AG09319 (cell line): ENCODE measurements around the gene LSS.
"Not testable (repeated sequence)": the region's sequence is repeated elsewhere in the genome, so short reads cannot be mapped to it uniquely, and the experiment has no call there.

ENCODE experiments used
- DNase-seq: peaks from one replicate; pipeline ENCODE4 v3.0.0-alpha.2; 2010; ENCODE audit warnings: low read depth; ENCODE audit errors: extremely low read depth
- TF ChIP-seq, protein P1 (sequence below): IDR thresholded peaks from 2 replicates; pipeline ENCODE4 v1.5.1; 2011; ENCODE audit warnings: low read depth, mild to moderate bottlenecking, inconsistent platforms, low read length, moderate library complexity

LSS gene

DNA sequence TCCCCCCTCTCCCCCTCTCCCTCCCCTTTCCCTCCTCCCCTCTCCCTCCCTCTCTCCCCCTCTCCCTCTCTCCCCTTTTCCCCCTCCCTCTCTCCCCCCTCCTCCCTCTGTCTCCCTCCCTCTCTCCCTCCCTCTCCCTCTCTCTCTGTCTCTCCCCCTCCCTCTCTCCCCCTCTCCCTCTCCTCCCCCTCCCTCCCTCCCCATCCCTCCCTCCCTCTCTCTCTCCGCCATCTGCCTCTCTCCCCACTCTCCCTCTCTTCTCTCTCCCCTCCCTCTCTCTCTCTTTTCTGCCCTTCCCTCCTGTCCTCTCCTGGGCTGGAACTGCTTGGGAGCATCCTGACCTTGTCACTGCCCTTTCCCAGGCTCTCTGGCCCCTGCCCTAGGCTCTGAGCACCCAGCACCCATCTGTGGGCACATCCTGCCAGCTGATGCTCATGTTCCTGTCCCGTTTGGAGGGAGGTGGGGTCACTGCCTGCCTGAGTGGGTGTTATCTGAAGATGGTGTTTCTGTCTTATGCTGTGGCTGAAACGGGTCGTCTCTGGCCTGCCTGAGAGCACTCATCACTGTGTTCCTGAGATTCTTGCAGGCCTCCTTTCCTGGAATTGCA, 84.0 kb downstream of the LSS start:
- no peak for DNase-seq
- TF ChIP-seq, protein P1, sequence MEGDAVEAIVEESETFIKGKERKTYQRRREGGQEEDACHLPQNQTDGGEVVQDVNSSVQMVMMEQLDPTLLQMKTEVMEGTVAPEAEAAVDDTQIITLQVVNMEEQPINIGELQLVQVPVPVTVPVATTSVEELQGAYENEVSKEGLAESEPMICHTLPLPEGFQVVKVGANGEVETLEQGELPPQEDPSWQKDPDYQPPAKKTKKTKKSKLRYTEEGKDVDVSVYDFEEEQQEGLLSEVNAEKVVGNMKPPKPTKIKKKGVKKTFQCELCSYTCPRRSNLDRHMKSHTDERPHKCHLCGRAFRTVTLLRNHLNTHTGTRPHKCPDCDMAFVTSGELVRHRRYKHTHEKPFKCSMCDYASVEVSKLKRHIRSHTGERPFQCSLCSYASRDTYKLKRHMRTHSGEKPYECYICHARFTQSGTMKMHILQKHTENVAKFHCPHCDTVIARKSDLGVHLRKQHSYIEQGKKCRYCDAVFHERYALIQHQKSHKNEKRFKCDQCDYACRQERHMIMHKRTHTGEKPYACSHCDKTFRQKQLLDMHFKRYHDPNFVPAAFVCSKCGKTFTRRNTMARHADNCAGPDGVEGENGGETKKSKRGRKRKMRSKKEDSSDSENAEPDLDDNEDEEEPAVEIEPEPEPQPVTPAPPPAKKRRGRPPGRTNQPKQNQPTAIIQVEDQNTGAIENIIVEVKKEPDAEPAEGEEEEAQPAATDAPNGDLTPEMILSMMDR = no peak

DNA sequence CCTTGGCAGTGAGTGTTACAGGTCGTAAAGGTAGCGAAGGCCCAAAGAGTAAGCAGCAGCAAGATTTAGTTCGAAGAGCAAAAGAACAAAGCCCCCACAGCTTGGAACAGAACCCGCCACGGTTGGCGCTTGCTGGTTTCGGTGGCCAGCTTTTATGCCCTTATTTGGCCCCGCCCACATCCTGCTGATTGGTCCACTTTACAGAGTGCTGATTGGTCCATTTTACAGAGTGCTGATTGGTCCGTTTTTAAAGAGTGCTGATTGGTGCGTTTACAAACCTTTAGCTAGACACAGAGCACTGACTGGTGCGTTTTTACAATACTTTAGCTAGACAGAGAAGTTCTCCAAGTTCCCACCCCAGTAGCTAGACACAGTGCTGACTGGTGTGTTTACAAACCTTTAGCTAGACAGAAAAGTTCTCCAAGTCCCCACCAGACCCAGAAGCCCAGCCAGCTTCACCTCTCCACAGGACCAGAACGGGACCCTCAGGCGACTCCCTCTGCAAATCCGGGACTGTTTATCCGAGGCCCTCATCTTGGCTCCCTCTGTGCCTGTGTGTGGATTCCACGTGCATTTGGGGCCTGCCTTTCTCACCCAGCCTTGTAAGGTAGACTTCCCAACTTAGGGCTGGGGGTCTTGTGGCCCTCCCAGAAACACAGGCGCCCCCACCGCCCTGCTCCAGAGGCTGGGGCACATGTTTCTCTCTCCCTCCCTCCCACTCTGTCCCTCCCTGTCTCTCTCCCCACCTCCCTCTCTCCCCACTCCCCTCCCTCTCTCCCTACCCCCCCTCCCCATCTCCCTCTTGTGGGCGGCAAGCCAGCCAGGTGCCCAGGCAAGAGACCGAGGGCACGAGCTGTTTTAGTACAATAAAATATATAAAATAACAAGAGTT, 85.7 kb downstream of the LSS start:
- no peak for DNase-seq
- TF ChIP-seq, protein P1 = no peak

DNA sequence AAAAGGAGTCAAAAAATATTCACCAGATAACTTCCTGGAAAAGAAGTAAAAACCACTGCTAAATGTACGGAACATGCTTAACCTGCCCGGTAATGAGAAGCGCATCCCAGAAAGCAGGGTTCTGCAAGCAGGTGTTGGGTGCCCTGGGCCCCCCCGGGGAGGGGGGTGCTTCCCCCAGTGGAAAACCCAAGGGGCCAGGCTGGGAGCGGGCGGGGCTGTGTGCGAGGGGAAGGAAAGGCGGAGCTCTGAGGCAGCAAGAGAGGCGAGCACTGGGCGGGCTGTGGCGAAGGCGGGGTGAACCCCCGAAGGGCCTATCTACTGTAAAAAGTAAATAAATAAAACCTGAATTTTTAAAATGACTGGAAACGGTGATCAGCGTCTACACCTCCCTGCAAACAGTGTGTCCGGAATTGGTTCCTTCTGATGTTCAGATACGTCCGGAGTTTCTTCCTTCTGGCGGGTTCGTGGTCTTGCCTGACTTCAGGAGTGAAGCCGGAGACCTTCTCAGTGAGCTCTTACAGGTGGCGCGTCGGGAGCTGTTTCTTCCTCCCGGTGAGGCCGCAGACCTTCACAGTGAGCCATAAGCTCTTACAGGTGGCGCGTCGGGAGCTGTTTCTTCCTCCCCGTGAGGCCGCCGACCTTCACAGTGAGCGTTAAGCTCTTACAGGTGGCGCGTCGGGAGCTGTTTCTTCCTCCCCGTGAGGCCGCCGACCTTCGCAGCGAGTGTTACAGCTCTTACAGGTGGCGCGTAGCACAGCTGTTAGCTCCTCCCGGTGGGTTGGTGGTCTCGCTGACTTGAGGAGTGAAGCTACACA, 86.6 kb downstream of the LSS start:
- TF ChIP-seq, protein P1 = no peak
- no peak for DNase-seq

DNA sequence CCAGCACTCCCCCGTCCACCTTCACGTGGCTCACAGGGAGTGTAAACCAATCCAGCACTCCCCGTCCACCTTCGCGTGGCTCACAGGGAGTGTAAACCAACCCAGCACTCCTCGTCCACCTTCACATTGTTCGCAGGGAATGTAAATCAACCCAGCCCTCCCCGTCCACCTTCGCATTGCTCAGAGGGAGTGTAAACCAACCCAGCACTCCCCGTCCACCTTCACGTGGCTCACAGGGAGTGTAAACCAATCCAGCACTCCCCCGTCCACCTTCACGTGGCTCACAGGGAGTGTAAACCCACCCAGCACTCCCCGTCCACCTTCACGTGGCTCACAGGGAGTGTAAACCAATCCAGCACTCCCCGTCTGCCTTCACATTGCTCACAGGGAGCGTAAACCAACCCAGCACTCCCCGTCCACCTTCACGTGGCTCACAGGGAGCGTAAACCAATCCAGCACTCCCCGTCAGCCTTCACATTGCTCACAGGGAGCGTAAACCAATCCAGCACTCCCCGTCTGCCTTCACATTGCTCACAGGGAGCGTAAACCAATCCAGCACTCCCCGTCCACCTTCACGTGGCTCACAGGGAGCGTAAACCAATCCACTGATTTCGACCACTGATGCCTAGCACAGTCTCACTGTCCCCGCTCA, 88.1 kb downstream of the LSS start:
- DNase-seq = not testable (repeated sequence)

DNA sequence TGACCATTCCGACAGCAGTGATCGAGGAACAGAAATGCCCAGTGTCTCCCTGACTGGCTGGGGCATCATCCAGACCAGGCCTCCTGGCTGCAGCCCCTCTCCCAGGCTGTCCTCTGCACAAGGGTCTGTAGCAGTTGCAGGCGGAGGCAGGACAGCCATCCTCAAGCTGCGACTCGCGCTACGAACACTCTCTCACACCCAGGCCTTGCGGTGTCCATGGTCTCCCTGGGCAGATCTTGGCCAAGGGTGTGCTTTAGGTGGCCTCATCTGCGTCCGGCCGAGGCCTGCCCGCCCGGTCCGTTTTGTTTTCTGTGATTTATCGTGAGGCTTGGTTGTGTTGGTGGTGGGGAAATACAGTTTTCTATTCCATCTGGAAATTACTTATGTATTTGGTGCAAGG, 88.9 kb downstream of the LSS start:
- no peak for DNase-seq
- TF ChIP-seq, protein P1 = no peak

DNA sequence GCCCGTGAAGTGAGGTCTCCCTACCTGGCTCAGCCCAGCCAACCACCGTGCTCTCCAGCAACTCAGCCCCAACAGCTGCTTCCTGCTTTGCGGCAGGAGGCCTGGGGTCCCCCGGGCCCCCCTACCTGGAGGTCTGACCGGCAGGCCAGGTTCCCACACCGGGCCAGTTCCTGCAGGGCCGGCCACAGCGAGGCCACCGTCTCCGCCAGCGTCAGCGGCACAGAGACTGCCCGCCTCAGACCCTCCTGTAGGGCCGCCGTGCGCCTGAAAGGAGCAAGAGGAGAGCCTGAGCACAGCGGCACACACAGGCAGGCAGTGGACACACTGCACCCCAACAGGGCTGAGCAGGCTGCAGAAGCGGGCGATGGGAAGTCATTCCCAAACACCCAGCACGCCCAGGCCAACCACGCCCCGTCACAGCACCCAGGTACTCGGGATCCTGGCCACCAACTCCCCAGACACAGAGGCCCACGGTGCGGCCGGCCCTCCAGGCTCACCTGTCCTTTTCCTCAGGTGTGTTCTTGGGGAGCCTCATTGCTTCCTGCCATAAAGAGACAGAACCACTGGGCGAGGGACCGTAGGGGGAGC, 90.1 kb downstream of the LSS start:
- no peak for DNase-seq
- TF ChIP-seq, protein P1 = no peak
